ENCODE data around the gene TMEM150C. TPM values are rescaled to one million over a fixed set of nuclear protein-coding genes. Genes with fewer than 3 reads are reported as not detected.

Gene TMEM150C
- total RNA-seq, 1 experiment from 2014 or later = 2.7 TPM

DNA sequence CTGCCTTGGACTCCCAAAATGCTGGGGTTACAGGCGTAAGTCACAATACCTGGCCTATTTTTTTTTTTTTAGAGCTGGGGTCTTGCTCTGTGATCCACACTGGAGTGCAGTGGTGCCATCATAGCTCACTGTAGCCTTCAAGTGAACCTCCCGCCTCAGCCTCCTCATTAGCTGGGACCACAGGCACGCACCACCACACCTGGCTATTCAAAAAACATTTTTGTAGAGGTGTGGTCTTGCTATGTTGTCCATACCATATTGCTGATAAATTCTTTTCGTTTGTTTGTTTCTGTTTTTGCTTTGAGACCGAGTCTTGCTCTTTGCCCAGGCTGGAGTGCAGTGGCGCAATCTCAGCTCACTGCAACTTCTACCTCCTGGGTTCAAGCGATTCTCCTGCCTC is 109.8 kb downstream of the TMEM150C start:
- WGBS (ENCODE audit: extremely low coverage, insufficient read length, low lambda C conversion rate) = no CpG with 5 or more reads among the region's 7 CpGs
- Histone ChIP-seq H3K23me2 (ENCODE audit: insufficient read length, low read depth, low read length, poor library complexity, severe bottlenecking) (no peaks in the 10 kb centered on the region), H2AK5ac (ENCODE audit: insufficient read length, low read length) (no peak overlapping the region), H4K91ac (ENCODE audit: insufficient read length, low read depth, low read length) (no peak overlapping the region), H3K14ac (ENCODE audit: insufficient read depth, low read length) (no peak overlapping the region), H3T11ph (ENCODE audit: low read length) (no peak overlapping the region), H3K4ac (ENCODE audit: low read depth, low read length) (no peak overlapping the region), H3K79me1 (ENCODE audit: insufficient read depth, low read depth, low read length, poor library complexity, severe bottlenecking) (no peaks in the 10 kb centered on the region), H3K27ac (ENCODE audit: insufficient read length, low read depth, low read length) (no peak overlapping the region), H2BK120ac (ENCODE audit: low read depth, low read length, poor library complexity, severe bottlenecking) (no peak overlapping the region), H2AFZ (ENCODE audit: low read length) (no peak overlapping the region), H3K18ac (ENCODE audit: insufficient read length, low read depth, low read length) (no peak overlapping the region), H4K20me1 (ENCODE audit: control insufficient read depth, insufficient read depth, insufficient read length) (no peaks in the 10 kb centered on the region), H2BK12ac (ENCODE audit: insufficient read length, low read depth, low read length) (no peak overlapping the region), H4K8ac (replicated peaks; ENCODE audit: insufficient read length, low read depth, low read length) (no peak overlapping the region), H3K23ac (ENCODE audit: insufficient read length, low read depth, low read length) (no peak overlapping the region), H4K5ac (ENCODE audit: insufficient read length, low read depth, low read length) (no peak overlapping the region), H3K9ac (ENCODE audit: extremely low read depth, insufficient read length, low read length) (no peak overlapping the region), H3K79me2 (ENCODE audit: insufficient read depth, low read length) (peaks cover 7% of the 10 kb centered on the region), H2BK20ac (ENCODE audit: low read depth, low read length, poor library complexity, severe bottlenecking) (no peak overlapping the region), H3K56ac (ENCODE audit: insufficient read length, low read depth, low read length) (no peak overlapping the region), H2BK15ac (ENCODE audit: low read depth, low read length) (no peak overlapping the region), H3K9me3 (ENCODE audit: control insufficient read depth, low read depth, low read length) (no peaks in the 10 kb centered on the region), H3K4me2 (ENCODE audit: insufficient read depth, insufficient read length, low read length) (no peak overlapping the region), H3K27me3 (ENCODE audit: insufficient read depth, low read length) (no peaks in the 10 kb centered on the region), H3K4me1 (ENCODE audit: insufficient read depth, low read length) (no peaks in the 10 kb centered on the region), H2BK5ac (ENCODE audit: insufficient read length, low read length) (no peak overlapping the region)
- Mint-ChIP-seq H3K27ac (no peak overlapping the region), H3K4me1 (peaks cover 7 to 8% of the 10 kb centered on the region in 2 experiments), H3K9me3 (no peaks in the 10 kb centered on the region), H3K27me3 (ENCODE audit: low read depth) (no peaks in the 10 kb centered on the region), H3K4me3 (no peak overlapping the region), H3K36me3 (ENCODE audit: insufficient read depth in 1 of 3, low read depth in 3 of 3) (peaks cover 58 to 84% (median 82%) of the 10 kb centered on the region in 3 experiments)
- DNase-seq = no peak
- TF ChIP-seq, protein P1, sequence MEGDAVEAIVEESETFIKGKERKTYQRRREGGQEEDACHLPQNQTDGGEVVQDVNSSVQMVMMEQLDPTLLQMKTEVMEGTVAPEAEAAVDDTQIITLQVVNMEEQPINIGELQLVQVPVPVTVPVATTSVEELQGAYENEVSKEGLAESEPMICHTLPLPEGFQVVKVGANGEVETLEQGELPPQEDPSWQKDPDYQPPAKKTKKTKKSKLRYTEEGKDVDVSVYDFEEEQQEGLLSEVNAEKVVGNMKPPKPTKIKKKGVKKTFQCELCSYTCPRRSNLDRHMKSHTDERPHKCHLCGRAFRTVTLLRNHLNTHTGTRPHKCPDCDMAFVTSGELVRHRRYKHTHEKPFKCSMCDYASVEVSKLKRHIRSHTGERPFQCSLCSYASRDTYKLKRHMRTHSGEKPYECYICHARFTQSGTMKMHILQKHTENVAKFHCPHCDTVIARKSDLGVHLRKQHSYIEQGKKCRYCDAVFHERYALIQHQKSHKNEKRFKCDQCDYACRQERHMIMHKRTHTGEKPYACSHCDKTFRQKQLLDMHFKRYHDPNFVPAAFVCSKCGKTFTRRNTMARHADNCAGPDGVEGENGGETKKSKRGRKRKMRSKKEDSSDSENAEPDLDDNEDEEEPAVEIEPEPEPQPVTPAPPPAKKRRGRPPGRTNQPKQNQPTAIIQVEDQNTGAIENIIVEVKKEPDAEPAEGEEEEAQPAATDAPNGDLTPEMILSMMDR (conservative IDR thresholded peaks at IDR 0.05) = no peak
